Liver (tissue), 9 donors: Measurements from ENCODE around the gene SLC2A9. TPM values are rescaled to one million over a fixed set of nuclear protein-coding genes. Genes with fewer than 3 reads are reported as not detected.

ENCODE experiments used
- DNase-seq: peaks from one replicate; pipeline ENCODE4 v3.0.0-alpha.2; 2017; ENCODE audit warnings: low spot score
- H3K27ac ChIP-seq, 2 donors: one replicate each; pipeline ENCODE4 v1.7.0; 2013; ENCODE audit warnings: inconsistent platforms in 2 of 2, low read length in 2 of 2, control low read depth in 1 of 2, low read depth in 1 of 2, mild to moderate bottlenecking in 1 of 2
- H3K27me3 ChIP-seq, 4 donors: one replicate each; pipeline versions ENCODE4 v1.6.1 to v1.7.0; 2013; ENCODE audit warnings: low read length in 3 of 4, inconsistent platforms in 1 of 4, mild to moderate bottlenecking in 1 of 4, moderate library complexity in 1 of 4; ENCODE audit not compliant: control insufficient read depth in 4 of 4, insufficient read depth in 4 of 4
- H3K36me3 ChIP-seq, 4 donors: one replicate each; pipeline versions ENCODE4 v1.6.1 to v1.7.0; 2013; ENCODE audit warnings: low read length in 3 of 4, mild to moderate bottlenecking in 3 of 4, low read depth in 1 of 4, moderate library complexity in 1 of 4; ENCODE audit not compliant: control insufficient read depth in 4 of 4, insufficient read depth in 3 of 4
- H3K4me1 ChIP-seq, 4 donors: one replicate each; pipeline versions ENCODE4 v1.6.1 to v1.7.0; 2013; ENCODE audit warnings: low read length in 3 of 4, mild to moderate bottlenecking in 3 of 4, moderate library complexity in 1 of 4; ENCODE audit not compliant: control insufficient read depth in 4 of 4, insufficient read depth in 4 of 4
- H3K4me3 ChIP-seq, 3 donors: one replicate each; pipeline versions ENCODE4 v1.6.1 to v1.7.0; 2013; ENCODE audit warnings: low read length in 3 of 3, control low read depth in 1 of 3, low read depth in 1 of 3, mild to moderate bottlenecking in 1 of 3
- H3K9ac ChIP-seq, 2 donors: one replicate each; pipeline ENCODE4 v1.7.0; 2013; ENCODE audit warnings: low read length in 2 of 2, mild to moderate bottlenecking in 2 of 2, moderate library complexity in 2 of 2, control low read depth in 1 of 2, low read depth in 1 of 2
- H3K9me3 ChIP-seq, 4 donors: one replicate each; pipeline versions ENCODE4 v1.6.1 to v1.7.0; 2013; ENCODE audit warnings: low read length in 3 of 4; ENCODE audit not compliant: control insufficient read depth in 4 of 4
- ATF3 ChIP-seq: IDR thresholded peaks from 2 replicates; pipeline ENCODE4 v1.6.1; 2016; ENCODE audit warnings: antibody characterized with exemption
- CTCF ChIP-seq: fragments of 150-350 bp; IDR thresholded peaks from 2 replicates; pipeline ENCODE4 v1.5.1; 2017; ENCODE audit warnings: improper control_type of control experiment, low read depth, low read length; ENCODE audit not compliant: missing input control
- EGR1 ChIP-seq, 2 donors: IDR thresholded peaks; 2 replicates each; pipeline ENCODE4 v1.6.1; 2016 to 2018; ENCODE audit warnings: antibody characterized with exemption in 2 of 2, low read depth in 2 of 2
- FOXA2 ChIP-seq: IDR thresholded peaks from 2 replicates; pipeline ENCODE4 v1.6.1; 2016; ENCODE audit warnings: antibody characterized with exemption
- GABPA ChIP-seq, 2 donors: IDR thresholded peaks in 1 of 2; conservative IDR thresholded peaks in 1 of 2; 2 replicates each; pipeline ENCODE4 v1.6.1; 2016; ENCODE audit warnings: antibody characterized with exemption in 2 of 2, mild to moderate bottlenecking in 1 of 2, moderate library complexity in 1 of 2
- HNF4A ChIP-seq, 2 donors: conservative IDR thresholded peaks; 2 replicates each; pipeline ENCODE4 v1.6.1; 2016; ENCODE audit warnings: antibody characterized with exemption in 2 of 2, mild to moderate bottlenecking in 2 of 2
- HNF4G ChIP-seq: IDR thresholded peaks from 2 replicates; pipeline ENCODE4 v1.6.1; 2016; ENCODE audit warnings: antibody characterized with exemption
- JUND ChIP-seq, 2 donors: IDR thresholded peaks; 2 replicates each; pipeline ENCODE4 v1.6.1; 2016; ENCODE audit warnings: antibody characterized with exemption in 2 of 2
- MAX ChIP-seq: IDR thresholded peaks from 2 replicates; pipeline ENCODE4 v1.6.1; 2016; ENCODE audit warnings: antibody characterized with exemption
- RAD21 ChIP-seq, 2 donors: IDR thresholded peaks; 2 replicates each; pipeline ENCODE4 v1.6.1; 2016; ENCODE audit warnings: antibody characterized with exemption in 2 of 2, mild to moderate bottlenecking in 2 of 2
- REST ChIP-seq: IDR thresholded peaks from 2 replicates; pipeline ENCODE4 v1.6.1; 2016; ENCODE audit warnings: antibody characterized with exemption, mild to moderate bottlenecking
- RXRA ChIP-seq, 2 donors: IDR thresholded peaks; 2 replicates each; pipeline ENCODE4 v1.6.1; 2017 to 2018; ENCODE audit warnings: antibody characterized with exemption in 2 of 2, mild to moderate bottlenecking in 1 of 2
- SP1 ChIP-seq: IDR thresholded peaks from 2 replicates; pipeline ENCODE4 v1.6.1; 2018; ENCODE audit warnings: antibody characterized with exemption, mild to moderate bottlenecking
- TAF1 ChIP-seq: conservative IDR thresholded peaks from 2 replicates; pipeline ENCODE4 v1.6.1; 2016; ENCODE audit warnings: antibody characterized with exemption, mild to moderate bottlenecking
- YY1 ChIP-seq: IDR thresholded peaks from 2 replicates; pipeline ENCODE4 v1.6.1; 2016; ENCODE audit warnings: antibody characterized with exemption, mild to moderate bottlenecking
- ZBTB33 ChIP-seq: IDR thresholded peaks from 2 replicates; pipeline ENCODE4 v1.6.1; 2016; ENCODE audit warnings: antibody characterized with exemption
- WGBS: extraction: QIAGEN DNeasy Blood & Tissue Kit; methylation state at CpG from one replicate; pipeline ENCODE4 v1.1.7; 2013; 5-methylcytosine and 5-hydroxymethylcytosine counted together
- polyA plus RNA-seq, 2 donors: library from polyadenylated mRNA; stranded (reverse) in 1 of 2; unstranded in 1 of 2; fragments of 200-250 nt in 1 of 2; fragments of >200 nt in 1 of 2; fragmentation: Nextera tagmentation in 1 of 2; extraction: Ambion mirVana in 1 of 2; gene quantifications; one replicate each; pipeline versions ENCODE4 v1.2.1 to v1.2.3, GENCODE V29; 2013 to 2015
- total RNA-seq, 2 donors: library from RNA; depleted of rRNA; stranded (reverse); fragments of >200 nt; gene quantifications; one replicate each; pipeline ENCODE4 v1.2.3, GENCODE V29; 2014
- donor health status: healthy.
- donor health status: healthy.
- donor health status: healthy.
- donor health status: healthy.
- donor health status: healthy.

Gene SLC2A9
- total and polyA plus RNA-seq, 4 donors = 6.2 to 49.0 (median 21.6) TPM

- no peak for TF ChIP-seq ATF3
- H3K36me3 ChIP-seq = peaks cover 0 to 6% (median 0%) of the 10 kb centered on the region in 4 donors
- WGBS = 94% methylated on average over 5 of the region's 5 CpGs
- no peaks in the 10 kb centered on the region for H3K9me3 ChIP-seq
- H3K27ac ChIP-seq = no peak overlapping the region
- no peaks in the 10 kb centered on the region for H3K27me3 ChIP-seq
- H3K4me3 ChIP-seq = no peak overlapping the region
- no peak for DNase-seq
- no peaks in the 10 kb centered on the region for H3K4me1 ChIP-seq
- H3K9ac ChIP-seq = no peak overlapping the region
Measured at GRCh38 chr4:9940041-9940440, 81.3 kb downstream of the SLC2A9 start.

- Histone ChIP-seq H3K27ac (no peak overlapping the region), H3K36me3 (peaks cover 0 to 6% (median under 1%) of the 10 kb centered on the region in 4 donors), H3K9me3 (no peaks in the 10 kb centered on the region), H3K27me3 (no peaks in the 10 kb centered on the region), H3K9ac (no peak overlapping the region), H3K4me1 (no peaks in the 10 kb centered on the region), H3K4me3 (no peak overlapping the region)
- no peak for DNase-seq
- 92% methylated on average over 5 of the region's 5 CpGs for WGBS
- TF ChIP-seq SP1 (no peak), FOXA2 (no peak), EGR1 (IDR thresholded peaks at IDR 0.05; ENCODE audit: low read depth in 2 of 2) (no peak), HNF4G (no peak), HNF4A (conservative IDR thresholded peaks at IDR 0.05) (no peak), ZBTB33 (no peak), TAF1 (no peak), CTCF (no peak), RAD21 (IDR thresholded peaks at IDR 0.05) (no peak), YY1 (no peak), JUND (IDR thresholded peaks at IDR 0.05) (no peak), GABPA (IDR thresholded peaks at IDR 0.05 in 1 of 2, conservative IDR thresholded peaks at IDR 0.05 in 1 of 2) (no peak), MAX (no peak), REST (no peak), RXRA (IDR thresholded peaks at IDR 0.05) (no peak), ATF3 (no peak)
Measured at GRCh38 chr4:9938933-9939332, 82.4 kb downstream of the SLC2A9 start.
